COLO668 (cell line): ENCODE results near the gene TM9SF3.

Source experiments
- DNase-seq: peaks from one replicate; lab custom pipeline; 2025; ENCODE audit not compliant: unreplicated experiment; lab: John Stamatoyannopoulos, UW

Gene TM9SF3

DNA sequence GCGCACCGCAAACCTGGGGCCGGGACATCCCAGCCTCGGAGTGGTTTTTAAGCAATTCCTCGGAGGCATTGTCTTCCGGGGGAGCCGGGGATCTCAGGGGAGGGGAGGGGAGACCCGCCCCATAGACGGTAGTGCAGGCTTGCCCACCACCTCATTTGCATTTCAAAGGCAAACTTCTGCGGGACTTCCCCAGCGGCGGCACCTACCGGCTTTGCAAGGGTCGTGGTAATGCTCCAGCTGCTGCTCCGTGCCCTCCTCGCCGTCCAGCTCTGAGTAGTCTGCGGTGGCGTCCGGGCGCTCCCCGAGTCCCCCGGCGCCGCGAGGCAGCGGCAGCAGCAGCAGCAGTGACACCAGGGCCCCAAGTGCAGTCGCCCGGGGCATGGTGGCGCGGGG, 73.5 kb downstream of the TM9SF3 start:
- DNase-seq, result no peak

DNA sequence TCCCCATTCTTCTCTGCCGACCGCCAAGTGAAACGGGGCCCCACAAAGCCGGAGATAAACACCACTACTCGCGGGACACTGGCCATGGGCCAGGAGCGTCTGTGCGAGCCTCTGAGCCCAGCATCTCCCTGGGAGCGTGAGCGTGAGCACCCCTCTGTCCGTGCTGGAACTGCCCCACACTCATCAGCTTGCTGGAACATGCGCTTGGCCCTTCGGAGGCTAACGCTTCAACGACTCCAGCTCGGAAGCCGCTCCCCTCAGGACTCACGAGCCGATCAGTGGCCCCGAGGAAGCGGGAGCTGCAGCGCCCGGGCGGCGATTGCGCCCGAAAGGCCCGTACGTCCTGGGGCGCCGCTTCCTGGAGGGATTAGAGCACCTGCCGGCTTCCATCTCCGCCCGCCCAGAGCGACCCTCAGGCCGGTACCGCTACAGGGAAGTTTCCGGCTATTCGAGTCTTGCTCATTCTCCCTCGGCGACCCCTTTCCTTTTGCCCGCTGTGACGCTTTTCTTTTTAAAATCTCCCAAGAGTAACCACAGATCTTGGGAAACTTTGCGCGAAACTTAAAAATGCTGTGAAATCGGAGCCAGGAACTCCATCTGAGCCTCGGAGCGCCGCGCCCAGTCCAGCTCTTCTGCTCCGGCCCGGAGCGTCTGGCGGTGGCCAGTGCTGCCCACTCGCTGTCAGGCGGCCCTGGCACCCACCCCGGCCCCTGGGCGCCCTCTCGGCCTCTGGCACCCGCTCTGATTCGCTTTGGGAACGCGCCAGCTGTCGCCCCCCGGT, 74.1 kb downstream of the TM9SF3 start:
- DNase-seq, result peak; percentile 54

DNA sequence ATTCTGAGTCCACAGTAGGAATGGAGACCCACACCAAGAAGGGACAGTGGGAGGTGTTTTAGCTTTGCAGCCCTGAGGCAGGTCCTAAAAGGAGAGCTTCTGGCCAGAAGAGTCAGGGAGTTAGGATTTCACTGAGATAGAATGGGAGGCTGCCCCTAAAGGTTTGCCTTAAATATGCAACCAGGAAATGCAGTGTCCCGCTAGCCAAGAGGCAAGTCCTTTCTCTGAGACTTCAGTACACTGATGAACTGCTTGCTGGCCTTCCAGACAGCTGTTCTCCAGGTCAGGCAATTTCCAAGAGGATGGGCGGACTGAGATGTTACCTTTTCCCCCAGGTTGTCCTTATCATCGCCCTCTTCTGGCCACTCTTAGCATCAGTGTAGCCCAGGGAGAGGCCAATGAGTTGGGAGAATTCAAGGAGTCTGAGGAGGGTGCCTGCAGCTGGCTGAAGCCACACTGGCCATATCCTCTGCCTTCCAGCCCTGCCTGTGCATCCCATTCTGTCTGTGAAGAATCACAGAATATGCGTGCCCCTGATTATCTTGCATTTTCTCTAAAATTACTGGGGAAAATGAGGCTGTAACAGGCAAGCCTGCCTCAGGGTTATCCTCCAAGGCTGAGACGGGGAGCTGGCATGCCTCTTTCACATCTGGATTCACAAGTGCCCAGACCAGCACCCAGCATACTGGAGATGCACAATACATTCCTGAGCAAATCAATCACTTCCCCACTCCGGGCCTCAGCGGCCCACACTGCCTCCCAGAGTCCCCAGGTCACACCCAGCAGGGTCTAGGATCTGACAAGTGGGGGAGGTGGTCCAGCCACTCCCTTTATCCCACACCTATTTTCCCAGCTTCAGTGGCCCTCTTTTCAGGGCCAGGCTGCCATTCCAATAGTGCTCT, 75.5 kb downstream of the TM9SF3 start:
- DNase-seq, result peak; percentile 39

DNA sequence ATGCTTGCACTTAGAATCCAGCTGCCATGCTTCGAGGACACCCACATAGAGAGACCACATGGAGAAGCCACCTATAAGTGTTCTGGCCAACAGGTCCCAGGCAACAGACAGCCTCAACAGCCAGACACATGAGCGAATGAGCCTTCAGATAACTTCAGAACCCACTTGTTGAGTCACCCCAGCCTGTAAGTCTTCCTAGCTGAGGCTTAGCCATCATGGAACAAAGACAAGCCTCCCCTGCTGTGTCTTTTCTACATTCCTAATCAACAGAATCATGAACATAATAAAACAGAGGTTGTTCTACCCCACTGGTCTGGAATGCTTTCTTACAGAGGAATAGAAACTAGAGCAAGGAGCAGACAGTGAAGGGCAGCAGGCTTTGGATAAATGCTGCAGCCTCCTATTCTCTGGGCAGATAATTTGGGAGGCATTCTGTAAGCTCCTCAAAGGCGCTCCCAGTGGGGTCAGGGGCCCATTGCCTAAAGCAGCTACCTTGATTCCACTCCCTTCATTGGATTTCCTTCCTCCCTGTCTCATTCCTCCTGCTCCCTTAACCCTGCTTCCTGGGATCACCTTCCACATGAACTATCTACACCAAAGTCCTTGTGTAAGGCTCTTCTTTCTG, 77.7 kb downstream of the TM9SF3 start:
- DNase-seq, result no peak

DNA sequence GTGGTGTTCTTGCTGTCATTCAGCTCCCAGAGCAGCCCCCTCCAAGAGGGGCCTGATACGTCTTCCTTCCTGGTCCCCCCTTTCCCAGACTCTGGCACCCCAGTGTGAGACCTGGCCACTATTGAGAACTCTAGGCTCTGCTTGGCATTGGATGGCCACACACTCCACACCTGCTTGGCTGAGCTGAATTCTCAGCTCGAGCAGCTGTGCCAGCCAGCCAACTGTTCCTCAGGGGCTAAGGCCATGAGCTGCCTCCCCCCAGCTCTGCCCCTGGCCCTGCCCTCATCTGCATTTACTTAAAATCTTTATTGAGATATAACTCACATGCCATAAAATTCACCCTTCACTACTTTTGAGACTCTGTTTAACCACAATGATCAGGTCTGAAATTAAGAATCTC, 79.8 kb downstream of the TM9SF3 start:
- no peak for DNase-seq

DNA sequence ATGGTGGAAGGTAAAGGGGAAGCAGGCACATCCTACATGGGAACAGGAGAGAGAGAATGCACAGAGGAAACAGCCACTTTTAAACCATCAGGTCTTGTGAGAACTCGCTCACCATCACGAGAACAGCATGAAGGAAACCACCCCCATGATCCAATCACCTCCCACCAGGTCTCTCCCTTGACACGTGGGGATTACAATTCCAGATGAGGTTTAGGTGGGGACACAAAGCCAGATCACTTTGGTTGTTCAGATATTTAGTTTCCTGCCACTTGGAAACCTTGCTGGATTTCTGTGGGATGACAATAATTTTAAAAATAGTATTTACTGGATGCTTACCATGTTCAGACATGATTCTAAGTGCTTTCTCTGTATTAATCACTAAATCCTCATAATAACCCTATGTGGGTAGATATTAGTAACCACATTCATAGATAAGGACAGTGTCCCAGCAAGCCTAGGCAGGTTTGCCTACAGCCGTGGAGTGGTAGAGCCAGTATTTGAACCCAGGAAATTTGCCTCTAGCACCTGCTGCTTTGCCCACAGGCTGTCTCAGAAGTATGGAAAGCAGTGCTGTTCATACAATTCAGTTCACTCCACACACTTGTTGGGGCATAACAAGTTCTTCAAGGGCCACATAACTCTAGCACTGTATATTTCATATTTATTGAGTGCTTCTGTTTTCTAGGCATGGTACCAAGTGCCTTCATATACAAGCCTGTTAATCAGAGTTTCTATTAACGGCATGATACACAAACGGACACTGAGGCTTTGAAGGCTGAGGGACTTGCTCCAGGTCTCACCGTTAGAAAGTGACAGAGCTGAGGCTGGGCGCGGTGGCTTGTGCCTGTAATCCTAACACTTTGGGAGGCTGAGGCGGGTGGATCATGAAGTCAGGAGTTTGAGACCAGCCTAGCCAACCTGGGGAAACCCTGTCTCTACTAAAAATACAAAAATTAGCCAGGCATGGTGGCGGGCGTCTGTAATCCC, 81.4 kb downstream of the TM9SF3 start:
- DNase-seq, result no peak

DNA sequence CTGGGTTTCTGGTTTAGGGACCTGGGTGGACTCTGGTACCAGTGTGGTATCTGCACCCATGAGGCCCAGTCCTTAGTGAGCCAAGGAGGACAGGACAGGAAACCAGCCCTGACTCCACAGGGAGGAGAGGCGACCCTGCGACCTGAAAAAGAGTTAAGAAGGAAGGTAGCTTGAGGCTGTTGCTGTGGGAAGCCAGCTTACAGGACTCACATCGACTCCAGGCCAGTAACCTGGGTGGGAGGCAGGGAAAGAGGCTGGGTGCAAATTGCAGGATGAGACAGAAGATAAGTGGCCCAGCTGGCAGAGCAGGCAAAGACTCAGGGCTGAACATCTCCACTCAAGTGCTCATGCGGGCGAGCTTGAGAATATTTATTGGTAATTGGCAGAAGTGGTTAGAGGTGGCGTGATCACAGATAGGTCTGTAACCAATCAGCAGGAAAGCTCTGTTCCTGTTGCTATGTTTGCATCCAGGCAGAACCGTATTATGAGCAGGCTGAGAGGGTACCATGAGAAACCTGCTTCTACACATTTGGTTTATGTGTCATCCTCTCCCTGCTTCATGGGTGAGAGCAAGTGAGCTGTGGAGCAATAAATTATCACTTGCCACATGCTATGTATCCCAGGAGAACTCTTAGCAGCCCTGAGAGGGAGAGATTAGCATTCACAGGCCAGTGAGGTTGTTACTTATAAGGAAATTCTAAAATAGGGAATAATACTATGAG, 84.1 kb downstream of the TM9SF3 start:
- no peak for DNase-seq

DNA sequence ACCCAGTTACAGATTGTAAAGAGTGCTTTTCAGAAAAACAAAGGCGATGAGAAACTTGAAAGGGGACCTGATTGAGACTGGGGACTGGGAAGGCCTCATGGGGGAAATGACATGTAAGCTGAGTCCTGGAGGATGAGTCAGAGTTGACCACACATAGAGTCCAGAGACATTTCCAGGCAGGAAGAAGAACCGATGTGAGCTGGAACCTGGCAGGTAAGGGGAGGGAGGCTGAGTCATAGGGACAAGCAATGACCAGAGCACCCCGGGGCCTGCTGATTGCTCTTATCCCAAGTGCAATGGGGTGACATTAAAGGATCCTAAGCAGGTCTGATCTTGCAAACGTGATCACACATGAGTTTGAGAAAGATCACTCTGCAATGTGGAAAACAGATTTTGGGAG, 84.8 kb downstream of the TM9SF3 start:
- peak; percentile 5 for DNase-seq

DNA sequence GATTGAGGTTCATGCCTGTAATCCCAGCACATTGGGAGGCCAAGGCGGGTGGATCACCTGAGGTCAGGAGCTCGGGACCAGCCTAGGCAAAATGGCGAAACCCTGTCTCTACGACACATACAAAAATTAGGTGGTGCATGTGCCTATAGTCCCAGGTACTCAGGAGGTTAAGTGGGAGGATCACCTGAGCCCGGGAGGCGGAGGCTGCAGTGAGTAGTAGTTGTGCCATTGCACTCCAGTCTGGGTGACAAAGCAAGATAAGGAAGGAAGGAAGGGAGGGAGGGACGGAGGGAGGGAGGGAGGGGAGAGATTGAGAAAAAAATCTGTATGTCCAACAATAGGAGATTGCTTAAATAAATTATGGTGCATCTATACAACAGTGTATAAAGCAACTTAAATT, 86.3 kb downstream of the TM9SF3 start:
- DNase-seq, result no peak

DNA sequence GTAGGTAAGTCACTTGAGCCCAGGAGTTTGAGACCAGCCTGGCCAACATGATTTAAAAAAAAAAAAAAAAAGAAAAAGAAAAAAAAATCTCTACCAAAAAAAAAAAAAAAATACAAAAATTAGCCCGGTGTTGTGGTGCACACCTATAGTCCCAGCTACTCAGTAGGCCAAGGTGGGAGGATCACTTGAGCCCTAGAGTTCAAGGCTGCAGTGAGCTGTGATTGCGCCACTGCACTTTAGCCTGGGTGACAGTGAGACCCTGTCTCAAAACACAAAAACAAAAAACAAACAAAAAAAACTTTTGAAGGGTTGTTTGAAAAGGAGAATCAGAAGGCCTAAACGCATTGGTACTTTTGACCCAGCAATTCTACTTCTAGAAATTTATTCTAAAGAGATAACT, 86.8 kb downstream of the TM9SF3 start:
- no peak for DNase-seq

DNA sequence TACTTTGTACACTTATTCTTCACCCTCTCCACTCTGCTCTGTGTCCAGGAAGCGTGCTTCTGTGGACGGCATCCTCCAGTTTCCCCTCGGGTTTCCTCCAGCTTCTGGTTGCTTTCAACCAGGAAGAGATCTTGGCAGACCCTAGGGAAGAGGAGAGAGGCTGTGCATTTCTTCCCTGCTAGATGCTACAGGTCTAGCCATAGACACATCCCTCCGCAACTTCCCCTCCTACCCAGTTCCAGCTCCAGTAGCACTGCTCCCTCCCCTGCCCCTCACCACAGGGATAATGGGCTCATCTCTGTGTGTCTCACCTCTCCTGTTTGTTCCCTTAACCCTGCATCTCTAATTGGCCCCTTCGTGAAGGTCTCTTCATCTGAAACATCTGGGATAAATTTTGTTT, 89.4 kb downstream of the TM9SF3 start:
- DNase-seq, result no peak

DNA sequence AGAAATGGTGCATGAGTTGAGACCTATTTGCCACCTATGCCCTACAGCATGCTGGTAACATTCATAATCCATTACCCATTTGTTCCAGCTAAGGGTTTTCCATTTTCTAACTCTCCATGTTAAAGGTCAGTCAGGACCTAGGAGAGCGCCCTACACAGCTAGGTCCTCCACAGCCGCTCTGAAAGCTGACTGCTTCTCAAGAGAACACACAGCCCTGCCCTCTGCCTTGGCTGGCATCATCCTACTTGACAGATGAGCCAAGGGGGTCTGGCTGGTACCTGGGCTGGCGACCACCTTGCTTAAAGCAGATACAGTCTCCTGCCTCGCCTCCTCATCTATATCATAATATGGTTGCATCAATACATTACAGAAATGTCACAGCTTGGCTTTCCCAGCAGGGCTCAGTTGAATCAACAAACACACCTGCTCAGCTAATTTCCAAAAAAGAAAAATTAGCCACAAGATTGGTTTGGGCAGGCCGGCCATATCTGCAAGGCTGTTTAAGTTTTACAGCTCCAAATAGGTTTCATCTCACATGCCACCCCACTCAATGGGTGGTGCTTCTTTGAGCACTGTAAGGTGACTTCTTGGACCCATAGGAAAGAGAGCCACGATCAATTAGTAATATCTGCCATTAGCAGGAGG, 90.4 kb downstream of the TM9SF3 start:
- DNase-seq, result no peak

DNA sequence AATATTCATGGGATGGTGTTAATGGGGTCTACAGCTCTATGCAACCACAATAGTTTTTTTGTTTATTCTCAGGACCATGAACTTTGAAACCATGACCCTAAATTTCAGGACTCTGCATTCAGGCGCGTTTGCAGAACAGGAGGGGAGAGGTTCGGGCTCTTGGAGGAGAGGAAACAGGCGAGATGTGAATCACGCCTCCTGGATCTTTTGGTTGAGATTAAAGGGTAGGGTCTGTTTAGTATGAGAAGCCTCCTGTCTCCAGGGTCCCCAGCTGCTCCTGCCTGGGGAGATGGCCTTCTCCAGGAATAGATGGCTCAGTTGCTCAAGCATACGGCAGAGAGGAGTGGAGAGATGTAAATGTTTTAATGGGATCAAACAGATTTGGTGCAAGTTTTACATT, 91.3 kb downstream of the TM9SF3 start:
- no peak for DNase-seq

DNA sequence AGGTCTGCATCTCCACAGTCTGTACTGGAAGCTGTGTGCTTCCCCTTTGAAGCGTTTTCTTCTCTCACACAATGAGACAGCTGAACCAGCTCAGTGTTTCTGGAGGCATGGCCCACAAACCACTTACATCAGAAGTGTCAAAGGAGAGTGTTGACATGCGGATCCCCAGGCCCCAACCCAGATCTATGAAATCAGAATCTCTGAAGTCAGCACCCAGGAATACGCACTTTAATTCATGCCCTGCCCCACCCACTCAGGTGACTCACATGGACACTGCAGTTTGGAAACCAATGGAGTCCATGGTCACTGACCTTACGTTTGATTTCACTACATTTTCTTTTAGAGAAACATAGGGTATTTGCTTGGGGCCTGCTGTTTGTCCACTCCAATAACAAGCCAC, 92.1 kb downstream of the TM9SF3 start:
- DNase-seq, result no peak

DNA sequence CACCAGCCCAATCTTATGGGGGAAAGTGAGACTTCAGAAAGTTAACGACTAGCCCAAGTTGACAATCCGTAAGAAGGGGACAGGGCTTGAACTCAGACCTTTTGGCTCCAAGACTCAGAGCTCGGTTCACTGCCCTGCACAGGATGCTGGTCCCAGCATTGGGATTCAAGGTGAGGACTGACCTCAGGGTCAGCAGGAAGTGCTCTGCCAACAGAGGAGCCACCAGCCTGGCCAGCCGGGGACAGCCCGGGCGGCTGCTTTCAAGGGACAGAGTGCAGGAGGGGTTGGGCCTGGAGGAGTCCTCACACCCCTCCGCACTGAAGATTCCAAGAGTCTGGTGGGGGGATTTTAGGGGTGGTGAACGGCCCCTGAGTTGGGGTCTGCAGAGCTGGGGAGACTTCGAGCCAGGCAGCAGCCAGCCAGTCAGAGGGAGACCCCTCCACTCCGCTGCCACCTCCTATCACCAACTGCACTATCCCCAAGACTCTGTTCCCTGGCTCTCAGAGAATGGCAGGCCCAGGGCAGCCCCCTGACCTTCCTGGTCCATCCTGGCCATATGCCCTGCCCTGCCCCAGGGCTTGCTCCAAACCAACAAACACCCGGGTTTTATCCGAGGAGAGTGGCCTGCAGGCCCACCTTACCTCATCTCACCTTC, 92.8 kb downstream of the TM9SF3 start:
- DNase-seq, result no peak

DNA sequence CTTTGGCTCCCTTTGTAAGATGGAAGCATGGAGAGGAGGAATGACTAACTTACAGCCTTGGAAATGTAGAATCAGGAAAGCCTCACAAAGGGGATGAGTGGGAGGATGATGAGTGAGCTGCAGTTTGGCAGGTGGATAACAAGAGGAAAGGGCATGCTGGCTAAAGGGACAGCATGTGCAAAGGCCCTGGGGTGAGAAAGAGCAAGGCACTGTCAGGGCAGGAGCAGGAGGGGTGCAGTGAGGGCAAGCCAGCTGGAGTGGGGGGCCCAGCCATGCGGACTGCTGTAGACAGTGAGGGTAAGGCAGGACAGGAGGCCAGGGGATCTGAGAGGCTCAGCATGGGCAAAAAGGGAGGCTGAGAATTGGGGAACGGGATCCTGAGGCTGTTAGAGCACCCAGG, 93.6 kb downstream of the TM9SF3 start:
- no peak for DNase-seq

DNA sequence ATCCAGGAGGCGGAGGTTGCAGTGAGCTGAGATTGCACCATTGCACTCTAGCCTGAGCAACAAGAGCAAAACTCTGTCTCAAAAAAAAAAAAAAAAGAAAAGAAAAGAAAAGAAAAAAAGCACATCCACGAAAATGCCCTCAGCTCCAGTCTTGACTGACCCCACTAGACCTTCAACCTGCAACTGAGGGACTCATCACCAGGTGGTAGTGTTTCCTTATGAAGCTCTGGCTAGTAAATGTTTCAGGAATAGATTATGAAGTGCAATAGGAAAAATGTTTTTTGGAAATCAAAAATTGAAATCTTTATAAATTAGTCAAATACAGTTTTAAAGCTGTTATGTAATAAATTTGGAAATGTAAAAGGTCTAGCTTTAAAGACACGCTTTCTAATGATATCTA, 95.5 kb downstream of the TM9SF3 start:
- no peak for DNase-seq

DNA sequence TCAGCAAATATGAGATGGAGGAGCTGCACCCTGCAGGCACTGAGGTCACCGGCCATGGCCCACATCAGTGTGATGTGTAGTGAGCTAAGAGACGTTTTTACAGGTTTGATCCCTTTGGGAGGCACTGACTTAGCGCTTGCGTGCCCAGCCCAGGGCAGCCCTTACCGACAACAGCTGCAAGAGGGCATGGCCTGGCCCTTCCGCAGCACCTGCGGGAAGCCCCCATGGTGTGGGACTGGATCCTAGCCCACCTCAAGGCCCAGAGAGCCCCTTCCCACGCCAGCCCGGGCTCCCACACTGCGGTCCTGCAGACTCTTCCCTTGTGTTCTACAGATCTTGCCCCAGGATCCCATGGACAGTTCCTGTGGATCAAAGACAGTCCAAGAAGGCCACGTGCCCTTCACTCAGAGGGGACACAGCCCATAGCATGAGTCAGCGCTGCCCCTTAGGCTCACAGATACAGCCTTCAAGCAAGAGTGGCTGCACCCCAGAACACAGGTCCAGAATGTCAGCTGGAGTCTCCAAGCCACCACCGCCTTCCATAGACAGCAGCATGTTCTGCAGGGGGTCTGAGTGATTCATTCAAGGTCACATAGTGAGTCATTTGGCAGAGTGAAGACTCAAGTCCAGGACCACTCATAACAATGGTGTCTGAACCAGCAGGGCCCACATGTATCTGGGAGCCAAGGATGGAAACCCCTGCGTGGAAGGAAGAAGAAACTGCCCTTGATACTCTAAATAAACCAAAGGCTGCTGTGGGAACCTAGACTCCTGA, 98.5 kb downstream of the TM9SF3 start:
- no peak for DNase-seq
